Adrenal gland (tissue), 5 donors: ENCODE data around the gene GDAP1L1.

Experiments
- CTCF ChIP-seq, 6 experiments: fragments of 450-650 bp in 4 of 6; fragments of 200-600 bp in 2 of 6; sonication (generic) in 1 of 6; IDR thresholded peaks; 1 replicate in 5 of 6; 2 replicates in 1 of 6; pipeline versions ENCODE4 v1.5.1 to v1.8.0; 2016 to 2021; ENCODE audit warnings: antibody characterized with exemption in 6 of 6, mild to moderate bottlenecking in 2 of 6, moderate library complexity in 1 of 6
- POLR2A ChIP-seq, 2 donors: fragments of 450-650 bp; IDR thresholded peaks; one replicate each; pipeline ENCODE4 v1.6.1; 2017; ENCODE audit warnings: antibody characterized with exemption in 2 of 2, mild to moderate bottlenecking in 2 of 2, moderate library complexity in 1 of 2
- donor health status: DM: no; HTN: no; CAD: no.

- TF ChIP-seq CTCF (IDR thresholded peaks at IDR 0.05) (no peak), POLR2A (IDR thresholded peaks at IDR 0.05) (no peak)
Measured at GRCh38 chr20:44268802-44269201, 21.7 kb downstream of the GDAP1L1 start.
